K562 (cell line): ENCODE results near the gene FIBP. TPM values are rescaled to one million over a fixed set of nuclear protein-coding genes. Genes with fewer than 3 reads are reported as not detected.

Source experiments
- BDP1 ChIP-seq: IDR thresholded peaks from 3 replicates; pipeline ENCODE4 v1.6.1; 2011; ENCODE audit not compliant: insufficient read length, insufficient read depth
- BMI1 ChIP-seq: fragments of 150-350 bp; IDR thresholded peaks from 2 replicates; pipeline ENCODE4 v1.6.1; 2014; ENCODE audit warnings: low read length
- CBX8 ChIP-seq: fragments of 200-600 bp; sonication (generic); IDR thresholded peaks from 2 replicates; pipeline ENCODE4 v1.6.1; 2012; ENCODE audit warnings: borderline replicate concordance, mixed run types, low read depth, mild to moderate bottlenecking, moderate library complexity, mixed read lengths, low read length, control low read depth, inconsistent platforms; ENCODE audit not compliant: poor library complexity, severe bottlenecking; ENCODE audit errors: extremely low read depth
- COPS2 ChIP-seq: fragments of 450-650 bp; conservative IDR thresholded peaks from 2 replicates; pipeline ENCODE4 v1.6.1; 2016; ENCODE audit warnings: mild to moderate bottlenecking, moderate library complexity
- KDM5B ChIP-seq: fragments of 200-600 bp; sonication (generic); IDR thresholded peaks from 2 replicates; pipeline ENCODE4 v1.6.1; 2012; ENCODE audit warnings: low read depth, mild to moderate bottlenecking, moderate library complexity, low read length, control low read depth, inconsistent platforms; ENCODE audit not compliant: insufficient replicate concordance
- MYBL2 ChIP-seq, 2 experiments: fragments of 450-650 bp in 1 of 2; sonication (generic) in 1 of 2; formaldehyde crosslinking in 1 of 2; IDR thresholded peaks; 2 replicates each; pipeline versions ENCODE4 v1.6.1 to v1.8.1; 2017 to 2022; ENCODE audit warnings: borderline replicate concordance in 1 of 2, inconsistent platforms in 1 of 2, low read depth in 1 of 2, mild to moderate bottlenecking in 1 of 2, missing genetic modification reagents in 1 of 2, moderate library complexity in 1 of 2
- NCOA1 ChIP-seq: fragments of 450-650 bp; IDR thresholded peaks from 2 replicates; pipeline ENCODE4 v1.6.1; 2016; ENCODE audit warnings: low read depth
- NR2F6 ChIP-seq: fragments of 450-650 bp; formaldehyde crosslinking; IDR thresholded peaks from 2 replicates; pipeline ENCODE4 v1.4.0; 2020; ENCODE audit warnings: mild to moderate bottlenecking
- SNAPC5 ChIP-seq: fragments of 250-450 bp; sonication (Bioruptor Pico); IDR thresholded peaks from 2 replicates; pipeline ENCODE4 v1.8.0; 2021; ENCODE audit warnings: moderate library complexity, mild to moderate bottlenecking, inconsistent platforms
- SOX6 ChIP-seq: fragments of 450-650 bp; IDR thresholded peaks from 2 replicates; pipeline ENCODE4 v1.6.1; 2014; ENCODE audit warnings: mild to moderate bottlenecking
- TARDBP ChIP-seq: fragments of 450-650 bp; IDR thresholded peaks from 2 replicates; pipeline ENCODE4 v1.6.1; 2016
- TFAP4 ChIP-seq: sonication (generic); formaldehyde crosslinking; IDR thresholded peaks from 2 replicates; pipeline ENCODE4 v1.8.0; 2022; ENCODE audit warnings: missing genetic modification reagents, mild to moderate bottlenecking, moderate library complexity, borderline replicate concordance
- ZNF121 ChIP-seq: sonication (generic); formaldehyde crosslinking; conservative IDR thresholded peaks from 2 replicates; pipeline ENCODE4 v1.8.0; 2022; ENCODE audit warnings: missing genetic modification reagents
- ZNF655 ChIP-seq: fragments of 250-450 bp; sonication (Bioruptor Pico); IDR thresholded peaks from 2 replicates; pipeline ENCODE4 v1.5.0; 2021
- ZSCAN32 ChIP-seq: fragments of 450-650 bp; formaldehyde crosslinking; IDR thresholded peaks from 2 replicates; pipeline ENCODE4 v1.4.0; 2020; ENCODE audit warnings: mild to moderate bottlenecking, moderate library complexity
- polyA plus RNA-seq, 8 experiments: library from polyadenylated mRNA; depleted of rRNA in 4 of 8; stranded (reverse) in 5 of 8; unstranded in 3 of 8; fragments of >200 nt; fragmentation: Nextera tagmentation in 2 of 8; fragmentation: Illumina TruSeq in 1 of 8; extraction: Ambion mirVana in 2 of 8; extraction: Trizol in 1 of 8; gene quantifications; 2 replicates each; pipeline versions ENCODE4 v1.2.1 to v1.2.3, GENCODE V29; 2011 to 2014; ENCODE audit warnings: inconsistent platforms in 1 of 8, missing spikeins in 1 of 8
- total RNA-seq, 7 experiments: library from RNA; depleted of rRNA in 6 of 7; stranded (reverse); fragments of >200 nt in 6 of 7; fragmentation: Illumina TruSeq in 2 of 7; extraction: Trizol in 2 of 7; gene quantifications; 2 replicates each; pipeline versions ENCODE4 v1.2.1 to v1.2.3, GENCODE V29; 2011 to 2021; ENCODE audit warnings: low replicate concordance in 1 of 7
- TF ChIP-seq, protein P1 (sequence below): fragments of 250-450 bp; sonication (Bioruptor Pico); IDR thresholded peaks from 2 replicates; pipeline ENCODE4 v1.5.0; 2021; ENCODE audit warnings: mild to moderate bottlenecking, borderline replicate concordance
- TF ChIP-seq, protein P2 (sequence below): fragments of 250-450 bp; sonication (Bioruptor Pico); IDR thresholded peaks from 2 replicates; pipeline ENCODE4 v1.8.0; 2022; ENCODE audit warnings: inconsistent platforms
- TF ChIP-seq, protein P3 (sequence below): fragments of 450-650 bp; IDR thresholded peaks from 2 replicates; pipeline ENCODE4 v1.6.1; 2016

FIBP gene
- total and polyA plus RNA-seq, 9 of the 15 experiments (the other 6 are each of a cell fraction or from before 2014, with no cell fraction given) = 41.2 to 79.2 (median 48.6) TPM

DNA sequence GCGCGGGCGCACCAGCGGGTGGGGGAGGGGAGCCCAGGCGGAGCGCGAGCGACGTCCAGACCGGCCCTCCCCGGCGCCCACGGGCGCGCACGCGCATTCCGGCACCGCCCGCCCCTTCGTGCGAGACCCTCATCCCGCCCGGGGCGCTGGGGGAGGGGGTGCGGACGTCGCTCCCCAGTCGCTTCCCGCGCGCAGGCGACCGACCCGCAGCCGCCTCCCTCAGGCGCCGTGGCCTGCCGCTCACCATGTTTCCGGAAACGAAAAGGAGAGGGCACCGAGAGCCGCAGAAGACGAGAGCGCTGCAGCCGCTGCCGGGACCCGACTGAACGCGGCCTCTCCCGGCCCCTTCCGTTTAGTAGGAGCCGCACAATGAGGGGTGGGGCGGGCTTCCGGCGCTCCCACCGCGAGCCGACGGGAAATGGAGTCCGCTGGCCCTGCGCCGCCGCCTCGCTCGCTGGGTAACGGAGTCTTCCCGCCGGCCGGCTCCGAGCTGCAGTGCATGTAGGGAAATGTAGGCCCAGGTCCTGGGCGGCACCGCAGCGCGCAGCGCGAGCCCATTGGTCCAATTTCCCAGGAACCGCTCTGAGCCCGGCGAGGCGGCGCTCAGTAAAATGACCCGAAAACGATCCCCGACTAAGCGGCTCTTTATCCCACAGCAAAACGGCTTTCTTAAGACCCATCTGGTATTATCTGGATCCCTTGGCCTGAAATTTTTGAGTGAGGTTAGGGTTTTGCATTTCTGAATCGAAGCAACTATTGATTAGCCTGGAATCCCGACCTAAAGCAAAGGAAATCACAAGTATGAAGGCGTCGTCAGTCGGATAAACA, 30.2 kb downstream of the FIBP start, which contains the start of gene CFL1 (continued):
- TF ChIP-seq, protein P1, sequence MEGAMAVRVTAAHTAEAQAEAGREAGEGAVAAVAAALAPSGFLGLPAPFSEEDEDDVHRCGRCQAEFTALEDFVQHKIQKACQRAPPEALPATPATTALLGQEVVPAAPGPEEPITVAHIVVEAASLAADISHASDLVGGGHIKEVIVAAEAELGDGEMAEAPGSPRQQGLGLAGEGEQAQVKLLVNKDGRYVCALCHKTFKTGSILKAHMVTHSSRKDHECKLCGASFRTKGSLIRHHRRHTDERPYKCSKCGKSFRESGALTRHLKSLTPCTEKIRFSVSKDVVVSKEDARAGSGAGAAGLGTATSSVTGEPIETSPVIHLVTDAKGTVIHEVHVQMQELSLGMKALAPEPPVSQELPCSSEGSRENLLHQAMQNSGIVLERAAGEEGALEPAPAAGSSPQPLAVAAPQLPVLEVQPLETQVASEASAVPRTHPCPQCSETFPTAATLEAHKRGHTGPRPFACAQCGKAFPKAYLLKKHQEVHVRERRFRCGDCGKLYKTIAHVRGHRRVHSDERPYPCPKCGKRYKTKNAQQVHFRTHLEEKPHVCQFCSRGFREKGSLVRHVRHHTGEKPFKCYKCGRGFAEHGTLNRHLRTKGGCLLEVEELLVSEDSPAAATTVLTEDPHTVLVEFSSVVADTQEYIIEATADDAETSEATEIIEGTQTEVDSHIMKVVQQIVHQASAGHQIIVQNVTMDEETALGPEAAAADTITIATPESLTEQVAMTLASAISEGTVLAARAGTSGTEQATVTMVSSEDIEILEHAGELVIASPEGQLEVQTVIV = no peak
- TF ChIP-seq BMI1 = no peak
- TF ChIP-seq NCOA1 = no peak
- TF ChIP-seq, protein P2, sequence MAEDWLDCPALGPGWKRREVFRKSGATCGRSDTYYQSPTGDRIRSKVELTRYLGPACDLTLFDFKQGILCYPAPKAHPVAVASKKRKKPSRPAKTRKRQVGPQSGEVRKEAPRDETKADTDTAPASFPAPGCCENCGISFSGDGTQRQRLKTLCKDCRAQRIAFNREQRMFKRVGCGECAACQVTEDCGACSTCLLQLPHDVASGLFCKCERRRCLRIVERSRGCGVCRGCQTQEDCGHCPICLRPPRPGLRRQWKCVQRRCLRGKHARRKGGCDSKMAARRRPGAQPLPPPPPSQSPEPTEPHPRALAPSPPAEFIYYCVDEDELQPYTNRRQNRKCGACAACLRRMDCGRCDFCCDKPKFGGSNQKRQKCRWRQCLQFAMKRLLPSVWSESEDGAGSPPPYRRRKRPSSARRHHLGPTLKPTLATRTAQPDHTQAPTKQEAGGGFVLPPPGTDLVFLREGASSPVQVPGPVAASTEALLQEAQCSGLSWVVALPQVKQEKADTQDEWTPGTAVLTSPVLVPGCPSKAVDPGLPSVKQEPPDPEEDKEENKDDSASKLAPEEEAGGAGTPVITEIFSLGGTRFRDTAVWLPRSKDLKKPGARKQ (CRISPR knock-in tag) = no peak
- TF ChIP-seq SOX6 = peak; percentile 68; the same call in 1 of the 2 replicates
- TF ChIP-seq COPS2 = no peak
- TF ChIP-seq ZSCAN32 (CRISPR knock-in tag) = 0 out of 2 replicates have a peak, but pooled peaks have one; percentile 65
- no peak for TF ChIP-seq TARDBP
- TF ChIP-seq KDM5B = peak; percentile 95
- no peak for TF ChIP-seq ZNF121 (CRISPR knock-in tag)
- TF ChIP-seq NR2F6 (CRISPR knock-in tag) = no peak
- TF ChIP-seq ZNF655 (CRISPR knock-in tag) = no peak
- no peak for TF ChIP-seq BDP1
- TF ChIP-seq, protein P3, sequence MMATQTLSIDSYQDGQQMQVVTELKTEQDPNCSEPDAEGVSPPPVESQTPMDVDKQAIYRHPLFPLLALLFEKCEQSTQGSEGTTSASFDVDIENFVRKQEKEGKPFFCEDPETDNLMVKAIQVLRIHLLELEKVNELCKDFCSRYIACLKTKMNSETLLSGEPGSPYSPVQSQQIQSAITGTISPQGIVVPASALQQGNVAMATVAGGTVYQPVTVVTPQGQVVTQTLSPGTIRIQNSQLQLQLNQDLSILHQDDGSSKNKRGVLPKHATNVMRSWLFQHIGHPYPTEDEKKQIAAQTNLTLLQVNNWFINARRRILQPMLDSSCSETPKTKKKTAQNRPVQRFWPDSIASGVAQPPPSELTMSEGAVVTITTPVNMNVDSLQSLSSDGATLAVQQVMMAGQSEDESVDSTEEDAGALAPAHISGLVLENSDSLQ = peak; percentile 29; the same call in 1 of the 2 replicates
- peak; percentile 81 for TF ChIP-seq TFAP4
- no peak for TF ChIP-seq SNAPC5 (CRISPR knock-in tag)
- TF ChIP-seq CBX8 = no peak
- no peak for TF ChIP-seq MYBL2 (IDR thresholded peaks at IDR 0.05; ENCODE audit: low read depth)
- no peak for TF ChIP-seq MYBL2 (CRISPR knock-in tag; IDR thresholded peaks at IDR 0.05; ENCODE audit: borderline replicate concordance)
